ENCODE measurements around the gene PPFIBP1. TPM values are rescaled to one million over a fixed set of nuclear protein-coding genes. Genes with fewer than 3 reads are reported as not detected.

PPFIBP1 gene
- total and polyA plus RNA-seq, 2 donors (not counting 1 experiment from before 2014, with no cell fraction given), result 3.3 to 15.0 TPM

DNA sequence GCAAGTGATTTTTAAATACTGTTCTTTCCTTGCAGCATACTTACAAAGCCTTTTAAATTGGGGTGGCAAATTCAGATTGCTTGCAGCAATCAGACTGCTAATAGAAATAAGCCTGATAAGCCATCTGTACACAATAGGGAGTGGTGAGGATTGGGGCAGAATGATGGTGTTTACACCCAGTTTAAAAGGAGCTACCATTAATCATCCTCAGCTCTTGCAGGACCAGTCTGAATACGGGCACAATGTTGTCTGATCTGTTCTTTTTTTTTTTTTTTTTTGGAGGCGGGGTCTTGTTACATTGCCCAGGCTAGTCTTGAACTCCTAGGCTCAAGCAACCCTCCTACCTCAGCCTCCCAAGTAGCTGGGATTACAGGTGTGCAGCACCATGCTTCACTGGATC is 122.1 kb downstream of the PPFIBP1 start:
- H3K4me2 ChIP-seq (replicated peaks; ENCODE audit: low read depth, low read length, poor library complexity, severe bottlenecking), result no peak overlapping the region
- H3K9ac ChIP-seq (ENCODE audit: low read length), result no peak overlapping the region
- Mint-ChIP-seq H3K4me1 (no peaks in the 10 kb centered on the region), H3K4me3 (no peak overlapping the region), H3K27ac (no peak overlapping the region), H3K27me3 (no peaks in the 10 kb centered on the region), H3K9me3 (ENCODE audit: insufficient read depth) (no peaks in the 10 kb centered on the region)
- TF ChIP-seq, protein P1, sequence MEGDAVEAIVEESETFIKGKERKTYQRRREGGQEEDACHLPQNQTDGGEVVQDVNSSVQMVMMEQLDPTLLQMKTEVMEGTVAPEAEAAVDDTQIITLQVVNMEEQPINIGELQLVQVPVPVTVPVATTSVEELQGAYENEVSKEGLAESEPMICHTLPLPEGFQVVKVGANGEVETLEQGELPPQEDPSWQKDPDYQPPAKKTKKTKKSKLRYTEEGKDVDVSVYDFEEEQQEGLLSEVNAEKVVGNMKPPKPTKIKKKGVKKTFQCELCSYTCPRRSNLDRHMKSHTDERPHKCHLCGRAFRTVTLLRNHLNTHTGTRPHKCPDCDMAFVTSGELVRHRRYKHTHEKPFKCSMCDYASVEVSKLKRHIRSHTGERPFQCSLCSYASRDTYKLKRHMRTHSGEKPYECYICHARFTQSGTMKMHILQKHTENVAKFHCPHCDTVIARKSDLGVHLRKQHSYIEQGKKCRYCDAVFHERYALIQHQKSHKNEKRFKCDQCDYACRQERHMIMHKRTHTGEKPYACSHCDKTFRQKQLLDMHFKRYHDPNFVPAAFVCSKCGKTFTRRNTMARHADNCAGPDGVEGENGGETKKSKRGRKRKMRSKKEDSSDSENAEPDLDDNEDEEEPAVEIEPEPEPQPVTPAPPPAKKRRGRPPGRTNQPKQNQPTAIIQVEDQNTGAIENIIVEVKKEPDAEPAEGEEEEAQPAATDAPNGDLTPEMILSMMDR (IDR thresholded peaks at IDR 0.05), result no peak
- no peak for TF ChIP-seq EZH2 (IDR thresholded peaks at IDR 0.05; ENCODE audit: borderline replicate concordance, insufficient read depth, low read depth, low read length, poor library complexity, severe bottlenecking)
- H3K27ac ChIP-seq (ENCODE audit: low read length in 2 of 2), result no peak overlapping the region
- no peaks in the 10 kb centered on the region for H3K36me3 ChIP-seq (replicated peaks in 1 of 2; ENCODE audit: control extremely low read depth in 1 of 2, control insufficient read depth in 1 of 2, extremely low read depth in 1 of 2, insufficient read depth in 2 of 2, low read length in 1 of 2)
- H3K4me3 ChIP-seq (ENCODE audit: control extremely low read depth in 1 of 5, extremely low read depth in 1 of 5, insufficient read depth in 1 of 5, low read depth in 2 of 5, low read length in 4 of 5), result no peak overlapping the region
- H4K20me1 ChIP-seq (ENCODE audit: control insufficient read depth, insufficient read depth, low read length, poor library complexity, severe bottlenecking), result no peaks in the 10 kb centered on the region
- no peak overlapping the region for H2AFZ ChIP-seq (ENCODE audit: insufficient read depth, low read depth, low read length, poor library complexity, severe bottlenecking)
- ChIA-PET CTCF (interaction anchor here (1.5 to 3.0 kb wide), 2 partner anchors 14 to 212 kb away, joined by 4 to 10 read pairs; no protein-coding TSS in a partner anchor), POLR2A (no interaction called here)
- DNase-seq, result no peak
- no peaks in the 10 kb centered on the region for H3K9me3 ChIP-seq (ENCODE audit: control extremely low read depth in 1 of 3, control insufficient read depth in 2 of 3, insufficient read depth in 1 of 3, low read length in 2 of 3)
- no peaks in the 10 kb centered on the region for H3K4me1 ChIP-seq (ENCODE audit: control insufficient read depth in 2 of 2, insufficient read depth in 2 of 2, low read length in 2 of 2)
- ATAC-seq (ENCODE audit: low read depth), result no peak
- no peaks in the 10 kb centered on the region for H3K79me2 ChIP-seq (ENCODE audit: control insufficient read depth, insufficient read depth, low read length)
- WGBS (ENCODE audit: insufficient coverage), result no CpG with 5 or more reads among the region's 2 CpGs
- H3K27me3 ChIP-seq (replicated peaks in 1 of 4; ENCODE audit: control extremely low read depth in 1 of 4, control insufficient read depth in 3 of 4, insufficient read depth in 4 of 4, low read length in 3 of 4), result no peaks in the 10 kb centered on the region
- intact Hi-C loops (cut with micrococcal nuclease), result no loop called here

DNA sequence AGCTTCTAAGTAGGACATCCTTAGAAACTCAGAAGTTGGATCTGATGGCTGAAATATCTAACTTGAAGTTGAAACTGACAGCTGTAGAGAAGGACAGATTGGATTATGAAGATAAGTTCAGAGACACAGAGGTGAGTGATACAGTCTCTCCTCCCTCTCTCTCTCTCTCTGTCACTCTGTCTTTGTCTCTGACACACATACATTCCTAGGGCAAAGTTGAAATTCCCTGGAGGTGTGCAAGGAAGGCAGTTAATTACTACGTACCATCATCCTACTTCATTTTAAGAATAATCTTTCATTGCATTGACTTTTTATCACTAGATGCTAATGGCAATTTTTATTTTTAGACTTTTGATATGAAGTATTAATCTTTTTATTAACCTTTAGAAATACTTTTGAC is 126.0 kb downstream of the PPFIBP1 start:
- H3K27ac Mint-ChIP-seq, result no peak overlapping the region
- CTCF ChIA-PET, result interaction anchor here (1.3 kb wide), 1 partner anchor 216 kb away, joined by 20 read pairs; no protein-coding TSS in a partner anchor
- H3K27me3 Mint-ChIP-seq, result no peaks in the 10 kb centered on the region
- Histone ChIP-seq H3K4me3 (ENCODE audit: control extremely low read depth in 1 of 5, extremely low read depth in 1 of 5, insufficient read depth in 1 of 5, low read depth in 2 of 5, low read length in 4 of 5) (no peak overlapping the region), H3K27me3 (replicated peaks in 1 of 4; ENCODE audit: control extremely low read depth in 1 of 4, control insufficient read depth in 3 of 4, insufficient read depth in 4 of 4, low read length in 3 of 4) (no peaks in the 10 kb centered on the region), H3K9me3 (ENCODE audit: control extremely low read depth in 1 of 3, control insufficient read depth in 2 of 3, insufficient read depth in 1 of 3, low read length in 2 of 3) (no peaks in the 10 kb centered on the region), H2AFZ (ENCODE audit: insufficient read depth, low read depth, low read length, poor library complexity, severe bottlenecking) (no peak overlapping the region), H3K79me2 (ENCODE audit: control insufficient read depth, insufficient read depth, low read length) (no peaks in the 10 kb centered on the region), H3K36me3 (replicated peaks in 1 of 2; ENCODE audit: control extremely low read depth in 1 of 2, control insufficient read depth in 1 of 2, extremely low read depth in 1 of 2, insufficient read depth in 2 of 2, low read length in 1 of 2) (no peaks in the 10 kb centered on the region), H3K4me1 (ENCODE audit: control insufficient read depth in 2 of 2, insufficient read depth in 2 of 2, low read length in 2 of 2) (no peaks in the 10 kb centered on the region), H3K27ac (ENCODE audit: low read length in 2 of 2) (no peak overlapping the region), H3K4me2 (replicated peaks; ENCODE audit: low read depth, low read length, poor library complexity, severe bottlenecking) (no peak overlapping the region), H4K20me1 (ENCODE audit: control insufficient read depth, insufficient read depth, low read length, poor library complexity, severe bottlenecking) (no peaks in the 10 kb centered on the region), H3K9ac (ENCODE audit: low read length) (no peak overlapping the region)
- TF ChIP-seq, protein P1 (IDR thresholded peaks at IDR 0.05), result no peak
- no peak for TF ChIP-seq EZH2 (IDR thresholded peaks at IDR 0.05; ENCODE audit: borderline replicate concordance, insufficient read depth, low read depth, low read length, poor library complexity, severe bottlenecking)
- intact Hi-C loops (cut with micrococcal nuclease), result loop anchor here (5.0 kb wide), 1 partner anchor 128 kb away; the partner anchor contains the start of gene PPFIBP1
- peaks cover 4% of the 10 kb centered on the region for H3K4me1 Mint-ChIP-seq
- no CpG with 5 or more reads among the region's 1 CpG for WGBS (ENCODE audit: insufficient coverage)
- H3K4me3 Mint-ChIP-seq, result no peak overlapping the region
- ATAC-seq (ENCODE audit: low read depth), result no peak
- POLR2A ChIA-PET, result no interaction called here
- no peaks in the 10 kb centered on the region for H3K9me3 Mint-ChIP-seq (ENCODE audit: insufficient read depth)
- DNase-seq, result no peak
